ENCODE data around the gene LMX1B.

DNA sequence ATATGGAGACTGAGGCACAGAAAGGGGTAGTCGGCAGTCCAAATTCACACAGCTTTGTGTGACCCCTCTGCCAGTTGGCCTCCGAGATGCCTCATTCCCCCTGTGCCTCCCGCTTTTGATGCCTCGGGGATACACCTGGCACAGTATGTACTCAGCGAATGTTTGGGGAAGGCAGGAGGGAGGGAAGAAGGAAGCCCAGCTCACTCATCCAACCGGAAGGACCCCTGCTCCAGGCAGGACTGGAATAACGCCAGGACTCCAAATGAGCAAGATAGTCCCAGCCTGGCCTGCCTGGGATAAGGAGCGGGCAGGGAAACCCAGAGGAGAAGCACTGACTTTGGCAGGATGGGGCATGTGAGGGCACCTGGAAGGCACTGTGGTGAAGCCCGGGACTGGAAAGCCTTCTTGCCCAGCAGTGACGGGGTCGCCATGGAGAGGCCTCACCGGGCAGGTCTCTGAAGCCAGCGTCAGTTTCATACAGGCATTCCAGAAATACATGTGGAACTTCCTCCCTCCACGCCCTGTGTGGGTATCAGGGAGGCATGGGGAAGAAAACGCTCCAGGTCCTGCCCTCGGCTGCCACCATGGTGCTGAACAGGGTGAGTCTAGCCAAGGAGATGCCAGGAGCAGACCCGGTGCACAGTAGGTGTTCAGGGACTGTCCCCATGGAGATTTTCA is 20.3 kb downstream of the LMX1B start:
- TF ChIP-seq POLR2AphosphoS5 (IDR thresholded peaks at IDR 0.05) (no peak), CTCF (IDR thresholded peaks at IDR 0.05 in 8 of 11, conservative IDR thresholded peaks at IDR 0.05 in 3 of 11) (no peak), POLR2A (IDR thresholded peaks at IDR 0.05) (no peak)

Measured in spleen (tissue), 7 donors.